ENCODE data around the gene NKAP. TPM values are rescaled to one million over a fixed set of nuclear protein-coding genes. Genes with fewer than 3 reads are reported as not detected.

Gene NKAP
- total and polyA plus RNA-seq, 2 of the 8 experiments (the other 6 are each of a cell fraction or from before 2014, with no cell fraction given): 2.8 to 7.1 TPM

DNA sequence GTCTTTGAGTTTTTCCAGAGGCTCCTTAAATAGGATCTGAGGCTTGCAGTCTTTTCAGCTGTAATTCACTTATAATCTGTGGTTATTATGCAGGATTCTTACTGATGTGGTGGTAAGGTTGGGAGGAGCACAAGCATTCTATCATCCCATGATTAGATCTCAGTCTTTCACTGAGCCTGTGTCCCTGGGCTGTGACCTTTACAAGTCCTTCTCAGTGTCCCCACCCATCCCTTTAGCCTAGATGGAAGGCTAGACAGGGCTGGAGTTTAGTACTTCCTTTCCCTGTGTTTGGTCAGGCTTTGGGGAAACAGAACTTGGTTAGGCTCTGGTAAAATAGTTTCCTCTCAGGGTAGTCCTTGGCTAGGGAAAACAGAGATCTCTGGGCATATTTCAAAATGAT is 17.1 kb upstream of the NKAP start:
- no peak overlapping the region for H2BK120ac ChIP-seq (replicated peaks; ENCODE audit: low read depth, low read length)
- H3K79me1 ChIP-seq (ENCODE audit: low read depth, low read length): no peaks in the 10 kb centered on the region
- no peak overlapping the region for H2BK5ac ChIP-seq (ENCODE audit: low read depth, low read length)
- no peaks in the 10 kb centered on the region for H3K4me1 ChIP-seq (replicated peaks in 1 of 4; ENCODE audit: control insufficient read depth in 3 of 4, insufficient read depth in 4 of 4, low read length in 3 of 4)
- H2BK20ac ChIP-seq (ENCODE audit: low read length): no peak overlapping the region
- H4K20me1 ChIP-seq (replicated peaks in 1 of 2; ENCODE audit: control insufficient read depth in 1 of 2, insufficient read depth in 2 of 2, low read length in 2 of 2): no peaks in the 10 kb centered on the region
- no peak overlapping the region for H3K27ac ChIP-seq (ENCODE audit: low read depth, low read length)
- H4K91ac ChIP-seq (replicated peaks; ENCODE audit: insufficient read length, low read length): no peak overlapping the region
- H2AK5ac ChIP-seq (ENCODE audit: low read depth, low read length): no peak overlapping the region
- H2AFZ ChIP-seq (ENCODE audit: low read length): no peak overlapping the region
- no peak for DNase-seq (ENCODE audit: low read depth in 1 of 2, low spot score in 2 of 2)
- no peaks in the 10 kb centered on the region for H3K27me3 ChIP-seq (replicated peaks in 1 of 4; ENCODE audit: control insufficient read depth in 3 of 4, extremely low read depth in 1 of 4, insufficient read depth in 3 of 4, low read length in 3 of 4)
- H3K56ac ChIP-seq (replicated peaks; ENCODE audit: insufficient read length, low read depth, low read length): no peak overlapping the region
- H3K4me2 ChIP-seq (ENCODE audit: insufficient read depth in 1 of 2, low read depth in 2 of 2, low read length in 2 of 2): no peak overlapping the region
- H2BK12ac ChIP-seq (ENCODE audit: low read depth, low read length): no peak overlapping the region
- H3K9me3 ChIP-seq (ENCODE audit: insufficient read depth in 2 of 2, low read depth in 1 of 2, low read length in 1 of 2): peaks cover 0 to 6% of the 10 kb centered on the region in 2 experiments; a peak in 2 of 4 replicates
- ChIA-PET POLR2A (ENCODE audit: partially characterized antibody) (no interaction called here), CTCF (ENCODE audit: partially characterized antibody) (interaction anchor here (0.5 kb wide), 1 partner anchor 206 kb away, joined by 5 read pairs; no protein-coding TSS in a partner anchor)
- H3K79me2 ChIP-seq (ENCODE audit: control insufficient read depth in 1 of 2, insufficient read depth in 2 of 2, low read length in 2 of 2): no peaks in the 10 kb centered on the region
- no peaks in the 10 kb centered on the region for H3K36me3 ChIP-seq (ENCODE audit: control insufficient read depth in 2 of 4, insufficient read depth in 4 of 4, low read length in 3 of 4)
- H3K23me2 ChIP-seq (ENCODE audit: low read depth, low read length): no peaks in the 10 kb centered on the region
- H3K9ac ChIP-seq (replicated peaks in 1 of 4; ENCODE audit: extremely low read depth in 1 of 4, low read depth in 3 of 4, low read length in 3 of 4): no peak overlapping the region
- H4K5ac ChIP-seq (ENCODE audit: insufficient read length, low read depth, low read length): no peak overlapping the region
- no peak overlapping the region for H3K4ac ChIP-seq (replicated peaks; ENCODE audit: insufficient read length, low read depth, low read length)
- no peak overlapping the region for H3K18ac ChIP-seq (ENCODE audit: extremely low read depth, low read length)
- no peak overlapping the region for H3K4me3 ChIP-seq (ENCODE audit: extremely low read depth in 1 of 4, insufficient read depth in 2 of 4, low read depth in 3 of 4, low read length in 4 of 4)
- H4K8ac ChIP-seq (ENCODE audit: extremely low read depth, insufficient read depth, low read length): no peak overlapping the region
- FAIRE-seq: no peak
- no peak overlapping the region for H3K14ac ChIP-seq (ENCODE audit: insufficient read length)
- H2BK15ac ChIP-seq (ENCODE audit: low read length): no peak overlapping the region
- no peak overlapping the region for H3K23ac ChIP-seq (ENCODE audit: insufficient read length)
- TF ChIP-seq, protein P1, sequence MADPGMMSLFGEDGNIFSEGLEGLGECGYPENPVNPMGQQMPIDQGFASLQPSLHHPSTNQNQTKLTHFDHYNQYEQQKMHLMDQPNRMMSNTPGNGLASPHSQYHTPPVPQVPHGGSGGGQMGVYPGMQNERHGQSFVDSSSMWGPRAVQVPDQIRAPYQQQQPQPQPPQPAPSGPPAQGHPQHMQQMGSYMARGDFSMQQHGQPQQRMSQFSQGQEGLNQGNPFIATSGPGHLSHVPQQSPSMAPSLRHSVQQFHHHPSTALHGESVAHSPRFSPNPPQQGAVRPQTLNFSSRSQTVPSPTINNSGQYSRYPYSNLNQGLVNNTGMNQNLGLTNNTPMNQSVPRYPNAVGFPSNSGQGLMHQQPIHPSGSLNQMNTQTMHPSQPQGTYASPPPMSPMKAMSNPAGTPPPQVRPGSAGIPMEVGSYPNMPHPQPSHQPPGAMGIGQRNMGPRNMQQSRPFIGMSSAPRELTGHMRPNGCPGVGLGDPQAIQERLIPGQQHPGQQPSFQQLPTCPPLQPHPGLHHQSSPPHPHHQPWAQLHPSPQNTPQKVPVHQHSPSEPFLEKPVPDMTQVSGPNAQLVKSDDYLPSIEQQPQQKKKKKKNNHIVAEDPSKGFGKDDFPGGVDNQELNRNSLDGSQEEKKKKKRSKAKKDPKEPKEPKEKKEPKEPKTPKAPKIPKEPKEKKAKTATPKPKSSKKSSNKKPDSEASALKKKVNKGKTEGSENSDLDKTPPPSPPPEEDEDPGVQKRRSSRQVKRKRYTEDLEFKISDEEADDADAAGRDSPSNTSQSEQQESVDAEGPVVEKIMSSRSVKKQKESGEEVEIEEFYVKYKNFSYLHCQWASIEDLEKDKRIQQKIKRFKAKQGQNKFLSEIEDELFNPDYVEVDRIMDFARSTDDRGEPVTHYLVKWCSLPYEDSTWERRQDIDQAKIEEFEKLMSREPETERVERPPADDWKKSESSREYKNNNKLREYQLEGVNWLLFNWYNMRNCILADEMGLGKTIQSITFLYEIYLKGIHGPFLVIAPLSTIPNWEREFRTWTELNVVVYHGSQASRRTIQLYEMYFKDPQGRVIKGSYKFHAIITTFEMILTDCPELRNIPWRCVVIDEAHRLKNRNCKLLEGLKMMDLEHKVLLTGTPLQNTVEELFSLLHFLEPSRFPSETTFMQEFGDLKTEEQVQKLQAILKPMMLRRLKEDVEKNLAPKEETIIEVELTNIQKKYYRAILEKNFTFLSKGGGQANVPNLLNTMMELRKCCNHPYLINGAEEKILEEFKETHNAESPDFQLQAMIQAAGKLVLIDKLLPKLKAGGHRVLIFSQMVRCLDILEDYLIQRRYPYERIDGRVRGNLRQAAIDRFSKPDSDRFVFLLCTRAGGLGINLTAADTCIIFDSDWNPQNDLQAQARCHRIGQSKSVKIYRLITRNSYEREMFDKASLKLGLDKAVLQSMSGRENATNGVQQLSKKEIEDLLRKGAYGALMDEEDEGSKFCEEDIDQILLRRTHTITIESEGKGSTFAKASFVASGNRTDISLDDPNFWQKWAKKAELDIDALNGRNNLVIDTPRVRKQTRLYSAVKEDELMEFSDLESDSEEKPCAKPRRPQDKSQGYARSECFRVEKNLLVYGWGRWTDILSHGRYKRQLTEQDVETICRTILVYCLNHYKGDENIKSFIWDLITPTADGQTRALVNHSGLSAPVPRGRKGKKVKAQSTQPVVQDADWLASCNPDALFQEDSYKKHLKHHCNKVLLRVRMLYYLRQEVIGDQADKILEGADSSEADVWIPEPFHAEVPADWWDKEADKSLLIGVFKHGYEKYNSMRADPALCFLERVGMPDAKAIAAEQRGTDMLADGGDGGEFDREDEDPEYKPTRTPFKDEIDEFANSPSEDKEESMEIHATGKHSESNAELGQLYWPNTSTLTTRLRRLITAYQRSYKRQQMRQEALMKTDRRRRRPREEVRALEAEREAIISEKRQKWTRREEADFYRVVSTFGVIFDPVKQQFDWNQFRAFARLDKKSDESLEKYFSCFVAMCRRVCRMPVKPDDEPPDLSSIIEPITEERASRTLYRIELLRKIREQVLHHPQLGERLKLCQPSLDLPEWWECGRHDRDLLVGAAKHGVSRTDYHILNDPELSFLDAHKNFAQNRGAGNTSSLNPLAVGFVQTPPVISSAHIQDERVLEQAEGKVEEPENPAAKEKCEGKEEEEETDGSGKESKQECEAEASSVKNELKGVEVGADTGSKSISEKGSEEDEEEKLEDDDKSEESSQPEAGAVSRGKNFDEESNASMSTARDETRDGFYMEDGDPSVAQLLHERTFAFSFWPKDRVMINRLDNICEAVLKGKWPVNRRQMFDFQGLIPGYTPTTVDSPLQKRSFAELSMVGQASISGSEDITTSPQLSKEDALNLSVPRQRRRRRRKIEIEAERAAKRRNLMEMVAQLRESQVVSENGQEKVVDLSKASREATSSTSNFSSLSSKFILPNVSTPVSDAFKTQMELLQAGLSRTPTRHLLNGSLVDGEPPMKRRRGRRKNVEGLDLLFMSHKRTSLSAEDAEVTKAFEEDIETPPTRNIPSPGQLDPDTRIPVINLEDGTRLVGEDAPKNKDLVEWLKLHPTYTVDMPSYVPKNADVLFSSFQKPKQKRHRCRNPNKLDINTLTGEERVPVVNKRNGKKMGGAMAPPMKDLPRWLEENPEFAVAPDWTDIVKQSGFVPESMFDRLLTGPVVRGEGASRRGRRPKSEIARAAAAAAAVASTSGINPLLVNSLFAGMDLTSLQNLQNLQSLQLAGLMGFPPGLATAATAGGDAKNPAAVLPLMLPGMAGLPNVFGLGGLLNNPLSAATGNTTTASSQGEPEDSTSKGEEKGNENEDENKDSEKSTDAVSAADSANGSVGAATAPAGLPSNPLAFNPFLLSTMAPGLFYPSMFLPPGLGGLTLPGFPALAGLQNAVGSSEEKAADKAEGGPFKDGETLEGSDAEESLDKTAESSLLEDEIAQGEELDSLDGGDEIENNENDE (IDR thresholded peaks at IDR 0.05; ENCODE audit: insufficient replicate concordance, low read length): no peak

Measured in H1 (cell line).